ENCODE data around the gene MSRB2. TPM values are rescaled to one million over a fixed set of nuclear protein-coding genes. Genes with fewer than 3 reads are reported as not detected.

The MSRB2 gene
- 10 to 100 TPM; 21.3 to 39.5 TPM for total RNA-seq

GRCh38 chr10:23095404-23095965 lies at the start of gene MSRB2:
Gene MSRB2, plus strand, starts transcription at chr10:23095579. Its CDS starts 30 bp downstream, at chr10:23095609.
- H3K9me3 ChIP-seq = no peaks in the 10 kb centered on the region
- no peaks in the 10 kb centered on the region for H3K27me3 ChIP-seq (replicated peaks; ENCODE audit: insufficient read depth)
- H3K4me3 ChIP-seq = peak within 1 kb of the TSS; percentile 93
- H3K4me1 ChIP-seq (ENCODE audit: control insufficient read depth in 1 of 2, low read depth in 2 of 2) = peaks cover 3 to 24% of the 10 kb centered on the region in 2 donors
- ATAC-seq (ENCODE audit: insufficient number of reproducible peaks, low FRiP score, low read depth) (peak; percentile 94), DNase-seq (ENCODE audit: low spot score) (peak; percentile 73)
- H3K36me3 ChIP-seq = no peaks in the 10 kb centered on the region
- H3K27ac ChIP-seq = peak within 1 kb of the TSS; percentile 86 to 92
- TF ChIP-seq, protein P1, sequence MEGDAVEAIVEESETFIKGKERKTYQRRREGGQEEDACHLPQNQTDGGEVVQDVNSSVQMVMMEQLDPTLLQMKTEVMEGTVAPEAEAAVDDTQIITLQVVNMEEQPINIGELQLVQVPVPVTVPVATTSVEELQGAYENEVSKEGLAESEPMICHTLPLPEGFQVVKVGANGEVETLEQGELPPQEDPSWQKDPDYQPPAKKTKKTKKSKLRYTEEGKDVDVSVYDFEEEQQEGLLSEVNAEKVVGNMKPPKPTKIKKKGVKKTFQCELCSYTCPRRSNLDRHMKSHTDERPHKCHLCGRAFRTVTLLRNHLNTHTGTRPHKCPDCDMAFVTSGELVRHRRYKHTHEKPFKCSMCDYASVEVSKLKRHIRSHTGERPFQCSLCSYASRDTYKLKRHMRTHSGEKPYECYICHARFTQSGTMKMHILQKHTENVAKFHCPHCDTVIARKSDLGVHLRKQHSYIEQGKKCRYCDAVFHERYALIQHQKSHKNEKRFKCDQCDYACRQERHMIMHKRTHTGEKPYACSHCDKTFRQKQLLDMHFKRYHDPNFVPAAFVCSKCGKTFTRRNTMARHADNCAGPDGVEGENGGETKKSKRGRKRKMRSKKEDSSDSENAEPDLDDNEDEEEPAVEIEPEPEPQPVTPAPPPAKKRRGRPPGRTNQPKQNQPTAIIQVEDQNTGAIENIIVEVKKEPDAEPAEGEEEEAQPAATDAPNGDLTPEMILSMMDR (IDR thresholded peaks at IDR 0.05) = no peak

DNA sequence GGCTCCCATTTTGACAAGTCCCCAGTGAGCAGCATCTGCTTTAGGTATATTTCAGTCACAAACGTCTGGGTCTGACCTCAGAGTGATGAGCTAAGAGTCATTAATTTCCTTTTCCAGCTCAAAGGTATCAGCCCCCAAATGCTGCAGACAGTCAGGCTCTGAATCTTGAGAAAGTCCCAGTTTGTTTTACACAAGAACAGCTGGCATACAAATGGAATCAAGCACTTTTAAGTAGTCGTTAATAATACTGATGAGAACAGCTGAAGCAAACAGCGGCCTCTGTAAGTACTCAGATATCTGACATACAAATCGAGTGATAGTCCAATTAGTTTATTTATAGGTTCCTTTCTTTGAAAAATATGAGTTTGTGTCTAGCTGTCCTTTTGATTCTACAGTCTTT lies 49.4 kb upstream of the MSRB2 start:
- no peak overlapping the region for H3K27ac ChIP-seq
- no peak overlapping the region for H3K4me3 ChIP-seq
- TF ChIP-seq, protein P1 (IDR thresholded peaks at IDR 0.05) = no peak
- no peaks in the 10 kb centered on the region for H3K9me3 ChIP-seq
- no peaks in the 10 kb centered on the region for H3K36me3 ChIP-seq
- no peaks in the 10 kb centered on the region for H3K27me3 ChIP-seq (replicated peaks; ENCODE audit: insufficient read depth)
- DNase-seq (ENCODE audit: low spot score) = no peak
- H3K4me1 ChIP-seq (ENCODE audit: control insufficient read depth in 1 of 2, low read depth in 2 of 2) = no peaks in the 10 kb centered on the region
- no peak for ATAC-seq (ENCODE audit: insufficient number of reproducible peaks, low FRiP score, low read depth)

DNA sequence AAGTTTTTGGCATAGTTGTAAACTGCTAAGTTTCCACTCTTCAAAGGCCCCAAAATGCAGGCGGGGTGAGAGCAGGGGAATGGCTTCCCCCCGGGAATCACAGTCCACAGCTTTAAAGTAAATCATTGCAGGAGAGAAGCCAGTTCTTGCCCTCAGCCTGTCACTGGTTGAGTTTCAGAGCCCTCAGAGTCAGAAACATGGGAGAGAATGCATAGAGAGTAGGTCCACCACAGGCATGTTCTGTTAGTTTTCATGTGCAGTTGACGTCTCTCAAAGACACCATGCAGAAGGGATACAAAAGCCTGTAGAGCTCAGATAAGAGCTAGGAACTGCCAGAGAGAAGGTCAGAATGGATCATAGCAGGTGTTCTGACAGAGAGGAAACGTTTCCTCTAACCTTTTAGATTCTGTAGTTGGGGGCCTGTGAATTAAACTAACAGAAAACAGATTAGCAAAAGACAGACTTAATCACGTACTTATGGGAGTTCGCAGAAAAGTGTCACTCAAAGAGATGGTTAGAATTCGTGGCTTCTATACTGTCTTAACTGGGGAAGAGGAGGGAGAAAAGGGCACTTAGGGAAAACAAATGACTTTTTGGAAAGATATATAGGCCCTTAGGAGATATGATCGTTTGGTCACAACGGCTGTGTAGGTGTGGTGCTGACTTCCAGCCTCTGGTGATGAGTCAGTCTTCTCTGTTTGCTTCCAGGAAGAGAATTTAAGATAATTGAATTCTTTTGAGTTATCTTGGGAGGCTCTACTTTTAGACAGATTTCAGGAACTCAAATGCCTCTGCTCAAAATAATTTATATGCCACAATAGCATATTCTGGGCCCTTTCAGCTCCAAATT lies 48.0 kb upstream of the MSRB2 start:
- no peak for ATAC-seq (ENCODE audit: insufficient number of reproducible peaks, low FRiP score, low read depth)
- Histone ChIP-seq H3K36me3 (no peaks in the 10 kb centered on the region), H3K9me3 (no peaks in the 10 kb centered on the region), H3K27me3 (replicated peaks; ENCODE audit: insufficient read depth) (no peaks in the 10 kb centered on the region), H3K27ac (no peak overlapping the region), H3K4me1 (ENCODE audit: control insufficient read depth in 1 of 2, low read depth in 2 of 2) (no peaks in the 10 kb centered on the region), H3K4me3 (no peak overlapping the region)
- DNase-seq (ENCODE audit: low spot score) = no peak
- TF ChIP-seq, protein P1 (IDR thresholded peaks at IDR 0.05) = no peak

DNA sequence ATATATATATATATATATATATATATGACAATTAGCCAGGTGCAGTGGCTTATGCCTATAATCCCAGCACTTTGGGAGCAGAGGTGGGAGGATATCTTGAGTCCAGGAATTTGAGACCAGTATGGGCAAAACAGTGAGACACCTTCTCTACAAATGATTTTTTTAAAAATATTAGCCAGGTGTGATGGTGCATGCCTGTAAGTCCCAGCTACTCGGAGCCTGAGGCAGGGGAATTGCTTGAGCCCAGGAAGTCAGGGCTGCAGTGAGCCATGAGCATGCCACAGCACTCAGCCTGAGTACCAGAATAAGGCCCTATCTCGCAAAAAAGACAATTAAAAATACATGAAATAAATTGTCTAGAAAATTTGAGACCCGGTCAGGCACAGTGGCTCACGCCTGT lies 47.2 kb upstream of the MSRB2 start:
- TF ChIP-seq, protein P1 (IDR thresholded peaks at IDR 0.05) = no peak
- Histone ChIP-seq H3K9me3 (no peaks in the 10 kb centered on the region), H3K36me3 (no peaks in the 10 kb centered on the region), H3K27me3 (replicated peaks; ENCODE audit: insufficient read depth) (no peaks in the 10 kb centered on the region), H3K4me3 (no peak overlapping the region), H3K27ac (no peak overlapping the region), H3K4me1 (ENCODE audit: control insufficient read depth in 1 of 2, low read depth in 2 of 2) (no peaks in the 10 kb centered on the region)
- DNase-seq (ENCODE audit: low spot score) (no peak), ATAC-seq (ENCODE audit: insufficient number of reproducible peaks, low FRiP score, low read depth) (no peak)

DNA sequence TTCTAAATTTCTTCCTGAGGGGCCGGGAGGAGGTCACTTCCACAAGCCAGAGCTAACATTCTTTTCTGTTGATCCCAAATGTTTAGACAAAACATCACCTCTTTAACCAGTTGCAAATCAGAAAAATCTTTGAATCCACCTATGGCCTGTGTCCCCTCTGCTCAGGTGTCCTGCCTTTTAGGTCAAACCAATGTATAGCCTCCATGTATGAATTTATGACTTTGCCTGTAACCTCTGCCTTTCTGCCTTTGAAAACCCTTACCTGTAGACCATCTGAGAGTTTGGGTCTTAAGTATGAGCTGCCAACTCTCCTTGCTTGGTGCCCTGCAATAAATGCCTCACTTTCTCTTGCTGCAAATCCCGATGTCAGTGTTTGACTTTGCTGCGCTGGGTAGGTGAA lies 44.1 kb upstream of the MSRB2 start:
- no peak for DNase-seq (ENCODE audit: low spot score)
- ATAC-seq (ENCODE audit: insufficient number of reproducible peaks, low FRiP score, low read depth) = no peak
- Histone ChIP-seq H3K36me3 (no peaks in the 10 kb centered on the region), H3K9me3 (no peaks in the 10 kb centered on the region), H3K4me3 (no peak overlapping the region), H3K27me3 (replicated peaks; ENCODE audit: insufficient read depth) (no peaks in the 10 kb centered on the region), H3K4me1 (ENCODE audit: control insufficient read depth in 1 of 2, low read depth in 2 of 2) (no peaks in the 10 kb centered on the region), H3K27ac (no peak overlapping the region)
- TF ChIP-seq, protein P1 (IDR thresholded peaks at IDR 0.05) = no peak

All from thoracic aorta (tissue), 2 donors.